ENCODE measurements around the gene KNDC1. TPM values are rescaled to one million over a fixed set of nuclear protein-coding genes. Genes with fewer than 3 reads are reported as not detected.

Gene KNDC1
- total and polyA plus RNA-seq, 2 of the 4 experiments (the other 2 are of a cell fraction): 0.18 to 1.1 TPM

GRCh38 chr10:133219782-133220181, 59.8 kb downstream of the KNDC1 start:
- Histone ChIP-seq H3K36me3 (ENCODE audit: control insufficient read depth, insufficient read depth, low read length) (no peaks in the 10 kb centered on the region), H4K5ac (ENCODE audit: low read depth, low read length) (no peak overlapping the region), H3K27me3 (ENCODE audit: control insufficient read depth, insufficient read depth, low read length) (peaks cover 13% of the 10 kb centered on the region; the same call in 1 of the 2 replicates), H2BK15ac (ENCODE audit: low read depth, low read length) (no peak overlapping the region), H3K14ac (replicated peaks; ENCODE audit: low read depth, low read length) (no peak overlapping the region), H4K8ac (ENCODE audit: low read depth in 2 of 2, low read length in 2 of 2) (no peak overlapping the region), H3K4me1 (ENCODE audit: control insufficient read depth, insufficient read depth, low read length) (no peaks in the 10 kb centered on the region), H3K56ac (ENCODE audit: extremely low read depth, insufficient read depth, low read length) (no peak overlapping the region), H3K4ac (ENCODE audit: low read depth, low read length) (no peak overlapping the region), H3K4me3 (ENCODE audit: insufficient read depth, low read depth, low read length) (no peak overlapping the region), H3K9me3 (ENCODE audit: control insufficient read depth, insufficient read depth, low read length) (peaks cover 2% of the 10 kb centered on the region; the same call in 1 of the 2 replicates), H3K4me2 (ENCODE audit: low read depth, low read length) (no peak overlapping the region), H2BK5ac (ENCODE audit: low read depth, low read length, poor library complexity, severe bottlenecking) (no peak overlapping the region), H2AK5ac (ENCODE audit: low read depth, low read length) (no peak overlapping the region), H4K91ac (ENCODE audit: insufficient read depth, low read depth, low read length) (no peak overlapping the region), H3K9me1 (ENCODE audit: insufficient read depth, low read length) (no peaks in the 10 kb centered on the region), H3K18ac (ENCODE audit: low read depth, low read length) (no peak overlapping the region), H2AK9ac (replicated peaks; ENCODE audit: low read depth, low read length, poor library complexity) (no peak overlapping the region), H3K79me1 (ENCODE audit: low read depth in 1 of 2, low read length in 2 of 2) (no peaks in the 10 kb centered on the region), H3K9ac (ENCODE audit: low read depth, low read length) (no peak overlapping the region), H3K23ac (ENCODE audit: low read depth, low read length) (no peak overlapping the region), H2BK120ac (ENCODE audit: low read depth, low read length) (no peak overlapping the region), H2AFZ (replicated peaks; ENCODE audit: low read length, poor library complexity) (no peak overlapping the region), H2BK20ac (ENCODE audit: low read depth, low read length) (no peak overlapping the region), H3K27ac (ENCODE audit: insufficient read depth, low read length) (no peak overlapping the region), H4K20me1 (ENCODE audit: insufficient read depth, low read length) (no peaks in the 10 kb centered on the region)
- ChIA-PET CTCF (no interaction called here), POLR2A (ENCODE audit: unreplicated experiment) (no interaction called here)
- in situ Hi-C loops (cut with MboI; ENCODE audit: low sequenced_read_pairs): no loop called here
- no TSS peak for BruUV-seq (replicated peaks)
- dilution Hi-C loops (cut with HindIII; ENCODE audit: low sequenced_read_pairs, unreplicated experiment): no loop called here
- WGBS, 2 experiments (ENCODE audit: extremely low coverage in 2 of 2, insufficient read length in 1 of 2): 15% methylated on average over 18 of the region's 28 CpGs; no CpG with 5 or more reads in 1 of the 2 experiments
- DNase-seq (no peak), ATAC-seq (ENCODE audit: low read depth) (no peak)
- intact Hi-C loops (cut with micrococcal nuclease): no loop called here
- TF ChIP-seq MAZ (IDR thresholded peaks at IDR 0.05; ENCODE audit: borderline replicate concordance, low read depth, low read length) (no peak), RAD21 (IDR thresholded peaks at IDR 0.05; ENCODE audit: low read length) (no peak), CTCF (conservative IDR thresholded peaks at IDR 0.05; ENCODE audit: low read depth, low read length) (no peak), RFX5 (IDR thresholded peaks at IDR 0.05; ENCODE audit: low read depth, low read length) (no peak), USF2 (IDR thresholded peaks at IDR 0.05; ENCODE audit: low read depth, low read length) (no peak), SMC3 (IDR thresholded peaks at IDR 0.05; ENCODE audit: low read depth, low read length) (no peak), MAFK (IDR thresholded peaks at IDR 0.05; ENCODE audit: low read depth, low read length) (no peak), CHD1 (IDR thresholded peaks at IDR 0.05; ENCODE audit: low read depth, low read length) (no peak), BHLHE40 (IDR thresholded peaks at IDR 0.05; ENCODE audit: low read depth, low read length) (no peak), MXI1 (IDR thresholded peaks at IDR 0.05; ENCODE audit: borderline replicate concordance, low read depth, low read length) (no peak), CEBPB (IDR thresholded peaks at IDR 0.05; ENCODE audit: low read depth, low read length) (no peak), FOS (IDR thresholded peaks at IDR 0.05; ENCODE audit: low read depth, low read length) (no peak), NFE2L2 (IDR thresholded peaks at IDR 0.05; ENCODE audit: low read depth, low read length) (no peak), RCOR1 (IDR thresholded peaks at IDR 0.05; ENCODE audit: insufficient replicate concordance, low read length) (no peak)
- TF ChIP-seq, protein P1, sequence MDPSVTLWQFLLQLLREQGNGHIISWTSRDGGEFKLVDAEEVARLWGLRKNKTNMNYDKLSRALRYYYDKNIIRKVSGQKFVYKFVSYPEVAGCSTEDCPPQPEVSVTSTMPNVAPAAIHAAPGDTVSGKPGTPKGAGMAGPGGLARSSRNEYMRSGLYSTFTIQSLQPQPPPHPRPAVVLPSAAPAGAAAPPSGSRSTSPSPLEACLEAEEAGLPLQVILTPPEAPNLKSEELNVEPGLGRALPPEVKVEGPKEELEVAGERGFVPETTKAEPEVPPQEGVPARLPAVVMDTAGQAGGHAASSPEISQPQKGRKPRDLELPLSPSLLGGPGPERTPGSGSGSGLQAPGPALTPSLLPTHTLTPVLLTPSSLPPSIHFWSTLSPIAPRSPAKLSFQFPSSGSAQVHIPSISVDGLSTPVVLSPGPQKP (IDR thresholded peaks at IDR 0.05; ENCODE audit: borderline replicate concordance, low read depth, low read length): no peak
